ENCODE measurements around the gene IL20RA. TPM values are rescaled to one million over a fixed set of nuclear protein-coding genes. Genes with fewer than 3 reads are reported as not detected.

The IL20RA gene
- total and polyA plus RNA-seq, 4 donors, result 0.17 to 0.65 (median 0.25) TPM; not detected in 1

GRCh38 chr6:137017081-137017480 is 27.7 kb downstream of the IL20RA start:
- H3K4me1 ChIP-seq (ENCODE audit: control insufficient read depth in 4 of 4, insufficient read depth in 4 of 4, low read length in 3 of 4), result no peaks in the 10 kb centered on the region
- no peak overlapping the region for H3K27ac ChIP-seq (ENCODE audit: low read depth in 1 of 2, low read length in 2 of 2)
- H3K27me3 ChIP-seq (ENCODE audit: control insufficient read depth in 4 of 4, insufficient read depth in 4 of 4, low read length in 3 of 4), result peaks cover 0 to 30% (median 3%) of the 10 kb centered on the region in 4 donors
- no peak overlapping the region for H3K9ac ChIP-seq (ENCODE audit: low read depth in 1 of 2, low read length in 2 of 2)
- DNase-seq (ENCODE audit: low spot score), result no peak
- WGBS, result 56% methylated on average over 3 of the region's 3 CpGs
- no peak overlapping the region for H3K4me3 ChIP-seq (ENCODE audit: low read depth in 1 of 3, low read length in 3 of 3)
- no peaks in the 10 kb centered on the region for H3K36me3 ChIP-seq (ENCODE audit: control insufficient read depth in 4 of 4, insufficient read depth in 3 of 4, low read depth in 1 of 4, low read length in 3 of 4)
- TF ChIP-seq SP1 (IDR thresholded peaks at IDR 0.05), result no peak
- no peak for TF ChIP-seq GABPA (IDR thresholded peaks at IDR 0.05 in 1 of 2, conservative IDR thresholded peaks at IDR 0.05 in 1 of 2)
- TF ChIP-seq TAF1 (conservative IDR thresholded peaks at IDR 0.05), result no peak
- TF ChIP-seq HNF4A (conservative IDR thresholded peaks at IDR 0.05), result no peak
- TF ChIP-seq FOXA2 (IDR thresholded peaks at IDR 0.05), result no peak
- no peak for TF ChIP-seq ATF3 (IDR thresholded peaks at IDR 0.05)
- no peak for TF ChIP-seq ZBTB33 (IDR thresholded peaks at IDR 0.05)
- no peak for TF ChIP-seq HNF4G (IDR thresholded peaks at IDR 0.05)
- TF ChIP-seq REST (IDR thresholded peaks at IDR 0.05), result no peak
- no peak for TF ChIP-seq YY1 (IDR thresholded peaks at IDR 0.05)
- no peak for TF ChIP-seq RAD21 (IDR thresholded peaks at IDR 0.05)
- TF ChIP-seq EGR1 (IDR thresholded peaks at IDR 0.05; ENCODE audit: low read depth in 2 of 2), result no peak
- no peak for TF ChIP-seq RXRA (IDR thresholded peaks at IDR 0.05)
- no peak for TF ChIP-seq FOXA1 (IDR thresholded peaks at IDR 0.05)
- TF ChIP-seq MAX (IDR thresholded peaks at IDR 0.05), result no peak
- TF ChIP-seq JUND (IDR thresholded peaks at IDR 0.05), result no peak
- no peak for TF ChIP-seq CTCF (IDR thresholded peaks at IDR 0.05; ENCODE audit: low read depth, low read length, missing input control)
- no peak for TF ChIP-seq NR2F2 (IDR thresholded peaks at IDR 0.05)
- peaks cover 0 to 2% (median under 1%) of the 10 kb centered on the region in 4 donors for H3K9me3 ChIP-seq (ENCODE audit: control insufficient read depth in 4 of 4, low read length in 3 of 4)

Data from liver (tissue), 9 donors.